NCI-H345 (cell line): Measurements from ENCODE around the gene RPTOR.
A peak's percentile ranks its signal among the peaks of the same experiment; 100 is the strongest.

ENCODE experiments used
- DNase-seq: peaks from one replicate; lab custom pipeline; 2025; lab: John Stamatoyannopoulos, UW

Gene RPTOR

DNA sequence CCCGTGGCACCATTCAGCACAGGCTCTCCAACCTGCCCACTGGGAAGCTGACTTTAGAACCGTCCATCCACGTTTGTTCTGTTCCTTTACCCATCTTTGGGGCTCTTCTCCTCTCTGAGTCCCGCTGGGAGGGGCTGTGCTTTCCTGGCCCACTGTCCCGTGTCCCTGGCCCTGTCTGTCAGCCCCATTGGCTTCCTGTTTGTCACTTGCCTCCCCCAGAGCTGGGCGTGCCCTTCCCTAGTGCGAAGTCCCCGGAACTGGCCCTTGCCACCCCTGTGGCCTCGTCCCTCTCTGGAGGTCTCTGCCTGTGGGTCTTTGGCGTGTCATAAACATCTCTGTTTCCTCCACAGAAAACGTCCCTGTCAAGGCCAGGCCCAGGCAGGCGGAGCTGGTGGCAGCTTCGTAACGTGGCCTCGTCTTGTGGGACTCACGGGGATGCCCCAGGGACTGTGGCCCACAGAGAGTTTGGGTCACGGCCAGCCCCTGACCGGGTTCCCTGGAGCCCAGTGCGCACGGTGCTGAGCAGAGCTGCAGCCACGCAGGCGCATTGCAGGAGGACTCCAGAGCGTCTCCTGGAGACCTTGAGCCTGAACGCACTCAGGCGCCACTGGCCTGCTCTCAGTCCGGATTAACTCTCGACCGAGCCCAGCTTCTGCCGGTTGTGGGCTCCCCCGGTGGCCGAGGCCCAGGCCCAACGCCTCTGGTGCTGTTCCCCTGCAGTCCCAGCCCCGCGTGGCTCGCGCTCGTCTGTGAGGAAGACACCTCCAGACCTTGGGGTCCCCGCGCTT lies 454.3 kb downstream of the RPTOR start:
- DNase-seq, result no peak

DNA sequence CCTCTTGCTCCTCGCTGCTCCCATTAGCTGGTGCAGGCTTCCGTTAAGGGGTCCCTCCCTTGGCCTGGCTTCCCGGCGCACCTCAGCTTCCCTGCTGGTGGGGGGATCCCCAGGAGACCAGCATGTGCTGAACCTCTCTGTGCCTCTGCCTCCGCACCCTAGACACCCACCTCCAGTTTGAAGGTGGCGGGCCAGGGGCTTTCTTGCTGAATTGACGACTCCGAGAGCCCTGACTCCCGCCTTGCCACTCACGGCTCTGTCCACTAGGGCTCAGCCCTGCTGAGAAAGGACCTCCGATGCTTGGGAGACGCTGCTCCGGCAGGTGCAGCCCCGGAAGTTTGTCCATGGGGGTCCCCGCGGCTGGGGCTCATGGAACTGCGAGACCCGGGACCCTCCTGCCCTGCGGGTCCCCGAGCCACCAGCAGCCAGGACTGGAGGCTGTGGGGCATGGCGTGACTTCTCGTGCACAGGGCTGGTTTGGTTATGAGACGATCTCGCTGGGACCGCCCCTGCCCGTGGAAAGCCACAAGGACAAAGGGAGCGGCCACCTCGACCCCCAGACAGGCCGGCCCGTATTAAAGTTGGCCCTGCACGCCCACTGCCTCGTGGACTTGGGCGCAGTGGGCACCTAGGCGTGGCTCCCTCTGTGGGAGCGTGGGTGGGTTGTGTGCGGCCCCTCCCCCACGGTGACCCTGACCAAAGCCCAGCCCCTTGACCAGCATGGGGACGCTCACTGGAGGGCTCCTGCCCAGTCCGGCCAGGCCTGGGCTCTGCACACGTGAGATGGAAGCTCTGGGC lies 455.1 kb downstream of the RPTOR start:
- no peak for DNase-seq

DNA sequence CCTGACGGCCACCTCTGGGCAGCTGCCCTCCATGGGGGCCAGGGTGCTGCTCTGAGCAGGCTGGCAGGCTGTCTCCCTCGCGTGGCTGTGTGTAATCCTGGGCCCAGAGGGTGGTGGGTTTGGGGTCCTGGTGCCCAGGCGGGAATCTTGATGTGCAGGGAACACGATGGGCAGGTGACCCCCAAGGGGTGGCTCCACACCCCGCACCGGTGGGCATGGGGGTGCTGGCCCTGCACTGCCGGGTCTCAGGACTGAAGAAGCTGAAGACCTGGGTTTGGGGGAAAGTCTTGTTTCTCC lies 455.6 kb downstream of the RPTOR start:
- no peak for DNase-seq

DNA sequence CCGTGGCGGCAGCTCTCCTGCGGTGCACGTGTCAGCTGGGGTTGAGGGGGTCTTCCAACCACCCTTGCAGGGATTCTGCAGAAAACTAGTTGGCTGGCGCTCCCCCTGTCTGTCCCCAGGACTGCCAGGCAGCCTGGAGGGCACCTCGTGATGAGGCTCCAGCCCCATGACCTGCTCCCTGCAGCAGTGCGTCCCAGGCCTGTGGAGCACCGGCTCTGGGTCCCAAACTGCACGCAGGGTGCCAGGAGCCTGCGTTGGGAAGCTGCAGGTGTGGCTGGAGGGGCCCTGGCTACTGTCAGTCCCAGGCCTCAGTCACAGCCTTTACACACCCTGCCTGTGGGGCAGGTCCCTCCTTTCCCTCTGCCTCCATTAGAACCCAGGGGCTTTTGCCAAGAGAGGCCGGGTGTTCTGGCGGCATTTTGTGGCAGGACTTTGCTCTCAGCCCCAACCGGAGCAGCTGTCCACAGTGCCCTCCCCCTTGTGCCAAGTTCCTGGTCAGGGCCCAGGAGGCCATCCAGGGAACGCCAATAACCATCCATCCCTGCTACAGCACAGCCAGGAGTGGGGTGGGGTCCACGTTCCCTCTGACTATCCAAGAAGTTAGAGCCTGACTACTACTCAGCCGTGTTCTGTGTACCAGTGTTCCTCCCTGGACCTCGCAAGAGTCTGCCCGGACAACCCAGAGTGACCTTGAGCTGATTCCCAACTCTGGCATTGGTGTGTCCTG lies 456.2 kb downstream of the RPTOR start:
- DNase-seq, result no peak

DNA sequence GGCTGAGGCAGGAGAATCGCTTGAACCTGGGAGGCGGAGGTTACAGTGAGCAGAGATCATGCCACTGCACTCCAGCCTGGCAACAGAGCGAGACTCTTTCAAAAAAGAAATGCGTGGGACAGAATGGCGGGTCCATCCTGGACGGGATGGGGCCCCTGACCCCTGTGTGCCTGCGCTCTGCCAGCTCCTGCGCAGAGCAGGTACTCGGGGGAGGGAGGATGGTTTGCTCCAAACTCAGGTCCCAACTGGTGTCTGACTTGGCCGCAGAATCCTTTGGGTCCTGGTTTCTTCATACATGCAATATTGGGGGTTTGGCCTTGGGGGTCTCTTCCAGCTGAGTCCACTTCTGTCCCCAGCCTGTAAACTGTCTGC lies 457.4 kb downstream of the RPTOR start:
- no peak for DNase-seq

DNA sequence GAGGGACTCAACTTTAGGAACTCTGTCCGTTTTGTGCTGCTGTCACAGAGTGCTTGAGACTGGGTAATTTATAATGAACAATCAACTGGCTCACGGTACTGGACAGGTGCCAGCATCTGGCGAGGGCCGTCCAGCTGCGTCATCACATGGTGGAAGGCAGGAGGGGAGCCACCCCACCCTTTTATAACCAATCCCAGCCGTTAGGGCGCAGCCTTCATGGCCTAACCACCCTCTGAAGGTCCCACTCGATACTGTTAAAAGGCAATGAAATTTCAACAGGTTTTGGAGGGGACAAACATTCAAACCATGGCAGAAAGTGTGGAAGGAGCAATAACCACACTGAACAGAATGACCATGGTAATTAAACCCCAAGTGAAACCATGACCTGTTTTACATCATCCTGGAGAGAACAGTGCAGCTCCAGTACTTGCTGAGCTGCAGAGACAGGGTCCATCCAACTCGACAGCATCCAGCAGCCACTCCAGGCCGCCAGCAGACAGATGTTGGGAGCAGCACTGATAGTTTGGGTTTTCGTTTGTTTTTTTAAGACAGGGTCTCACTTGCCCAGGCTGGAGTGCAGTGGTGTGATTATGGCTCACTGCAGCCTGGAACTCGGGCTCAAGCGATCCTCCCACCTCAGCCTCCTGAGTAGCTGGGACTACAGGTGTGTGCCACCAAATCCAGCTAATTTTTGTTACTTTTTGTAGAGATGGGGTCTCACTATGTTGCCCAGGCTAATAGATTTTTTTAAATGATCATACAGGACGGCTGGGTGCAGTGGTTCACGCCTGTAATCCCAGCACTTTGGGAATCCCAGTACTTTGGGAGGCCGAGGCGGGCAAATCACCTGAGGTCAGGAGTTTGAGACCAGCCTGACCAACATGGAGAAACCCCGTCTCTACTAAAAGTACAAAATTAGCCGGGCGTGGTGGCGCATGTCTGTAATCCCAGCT lies 458.0 kb downstream of the RPTOR start:
- DNase-seq, result peak; percentile 91

DNA sequence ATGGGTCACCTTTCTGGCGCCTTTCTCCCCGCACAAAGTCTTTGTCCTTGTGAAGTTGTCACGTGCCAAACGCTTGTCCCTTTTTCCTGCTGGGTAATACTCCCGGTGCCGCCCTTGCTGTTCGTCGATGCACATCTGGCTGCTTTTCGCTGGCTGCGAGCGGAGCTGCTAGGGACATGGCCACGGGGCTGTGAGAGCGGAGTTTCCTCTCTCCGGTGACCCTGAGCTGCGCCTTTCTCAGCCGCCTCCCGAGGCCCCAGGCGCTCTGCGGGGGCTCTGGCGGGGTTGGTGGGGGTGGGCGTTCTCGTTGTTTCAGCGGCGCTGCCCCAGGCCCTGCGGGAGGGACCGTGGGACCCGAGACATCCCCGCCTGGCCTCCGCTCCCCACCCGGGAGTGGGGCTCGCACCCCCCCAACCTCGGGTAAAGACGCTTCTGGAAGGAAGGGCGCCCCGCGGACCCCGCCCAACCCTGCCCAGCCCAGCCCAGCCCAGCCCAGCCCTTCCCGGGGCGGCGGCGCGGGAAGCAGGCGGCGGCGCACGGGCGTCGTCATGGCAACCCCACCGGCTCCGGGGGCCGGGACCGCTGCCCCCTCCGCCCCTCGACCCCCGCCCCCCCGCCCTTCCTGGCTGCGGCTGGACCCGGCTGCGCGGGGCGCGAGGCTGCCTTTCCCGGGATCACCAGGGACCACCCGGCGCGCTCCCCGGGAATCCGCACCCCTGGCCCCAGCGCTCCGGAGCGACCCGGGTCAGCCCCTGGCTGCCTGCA lies 459.3 kb downstream of the RPTOR start:
- DNase-seq, result peak; percentile 48

DNA sequence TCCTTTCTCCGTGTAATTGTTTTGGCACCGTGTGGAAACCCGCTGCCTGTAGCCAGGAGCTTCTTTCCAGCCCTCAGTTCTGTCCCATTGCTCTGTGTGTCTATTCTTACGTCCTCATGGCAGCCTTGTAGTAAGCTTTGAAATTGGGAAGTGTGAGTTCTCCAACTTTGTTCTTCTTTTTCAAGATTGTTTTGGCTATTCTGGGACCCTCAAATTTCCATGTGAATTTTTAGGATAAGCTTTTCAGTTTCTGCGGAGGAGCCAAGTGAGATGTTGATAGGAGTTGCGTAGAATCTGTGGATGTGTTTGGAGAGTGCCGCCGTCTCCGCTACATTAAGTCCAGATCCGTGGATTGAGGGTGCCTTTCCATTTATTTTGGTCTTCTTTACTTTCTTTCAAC lies 462.3 kb downstream of the RPTOR start:
- DNase-seq, result no peak

DNA sequence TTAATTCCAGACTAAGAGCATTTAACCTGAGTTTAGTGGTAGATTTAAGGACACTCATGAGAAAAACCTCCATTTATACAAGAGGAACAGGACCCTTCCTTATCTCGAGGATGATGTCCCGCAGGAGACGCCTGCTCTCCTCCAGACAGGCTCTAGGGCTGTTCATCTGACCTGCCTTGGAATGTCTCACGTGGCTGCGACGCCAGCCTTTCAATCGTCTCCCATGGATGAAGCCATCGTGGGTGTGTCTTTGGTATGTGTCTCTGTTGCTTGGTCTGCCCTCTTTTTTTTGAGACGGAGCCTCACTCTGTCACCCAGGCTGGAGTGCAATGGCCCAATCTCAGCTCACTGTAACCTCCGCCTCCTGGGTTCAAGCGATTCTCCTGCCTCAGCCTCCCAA lies 463.5 kb downstream of the RPTOR start:
- no peak for DNase-seq

DNA sequence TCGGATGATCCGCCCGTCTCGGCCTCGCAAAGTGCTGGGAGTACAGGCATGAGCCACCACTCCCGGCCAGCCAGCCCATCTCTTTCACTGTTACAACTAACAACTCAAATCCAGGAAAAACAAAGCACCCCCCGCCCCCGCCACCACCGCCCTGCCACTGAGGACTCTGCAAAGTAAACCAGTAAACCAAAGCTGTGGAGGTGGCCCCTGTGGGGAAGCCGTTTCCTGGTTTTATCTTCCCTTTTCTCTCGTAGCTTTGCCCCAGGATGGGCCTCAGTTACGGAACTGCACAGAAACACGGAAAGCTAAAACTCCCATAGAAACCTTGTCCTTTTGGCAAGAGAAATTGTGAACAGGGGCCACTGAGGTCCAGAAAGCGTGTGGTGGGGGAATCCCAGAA lies 464.5 kb downstream of the RPTOR start:
- no peak for DNase-seq

DNA sequence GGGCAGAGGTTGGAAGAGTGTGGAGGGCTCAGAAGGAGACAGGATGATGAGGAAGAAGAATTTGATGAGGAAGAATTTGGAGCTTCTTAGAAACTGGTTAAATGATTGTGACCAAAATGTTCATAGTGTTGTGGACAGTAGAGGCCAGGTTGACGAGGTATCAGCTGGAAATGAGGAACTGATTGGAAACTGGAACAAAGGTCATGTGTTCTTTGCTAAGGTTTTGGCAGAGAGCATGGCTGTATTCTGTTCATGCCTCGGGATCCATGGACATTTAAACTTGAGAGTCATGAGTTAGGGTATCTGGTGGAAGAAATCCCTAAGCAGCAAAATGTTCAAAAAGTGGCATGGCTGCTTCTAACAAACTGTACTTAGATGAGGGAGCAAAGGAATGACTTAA lies 466.3 kb downstream of the RPTOR start:
- DNase-seq, result no peak

DNA sequence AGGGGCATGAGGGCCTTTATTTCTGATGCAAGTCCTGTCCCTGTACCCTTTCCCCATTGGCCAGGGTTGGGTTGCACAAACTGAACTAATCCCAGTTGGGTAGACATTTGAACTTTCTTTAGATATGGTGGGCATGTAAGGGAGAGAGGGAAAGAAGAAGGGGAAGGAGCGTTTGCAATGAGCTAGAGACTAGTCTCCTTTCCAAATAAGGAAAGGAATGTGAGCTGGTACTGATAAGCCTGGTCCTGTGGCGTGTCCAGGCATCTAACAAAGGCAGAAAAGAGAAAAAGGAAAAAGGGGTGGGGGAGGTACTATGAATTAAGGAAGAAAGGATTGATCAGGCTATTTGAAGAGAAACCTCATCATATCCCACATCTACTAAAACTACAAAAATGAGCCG lies 467.3 kb downstream of the RPTOR start:
- no peak for DNase-seq

DNA sequence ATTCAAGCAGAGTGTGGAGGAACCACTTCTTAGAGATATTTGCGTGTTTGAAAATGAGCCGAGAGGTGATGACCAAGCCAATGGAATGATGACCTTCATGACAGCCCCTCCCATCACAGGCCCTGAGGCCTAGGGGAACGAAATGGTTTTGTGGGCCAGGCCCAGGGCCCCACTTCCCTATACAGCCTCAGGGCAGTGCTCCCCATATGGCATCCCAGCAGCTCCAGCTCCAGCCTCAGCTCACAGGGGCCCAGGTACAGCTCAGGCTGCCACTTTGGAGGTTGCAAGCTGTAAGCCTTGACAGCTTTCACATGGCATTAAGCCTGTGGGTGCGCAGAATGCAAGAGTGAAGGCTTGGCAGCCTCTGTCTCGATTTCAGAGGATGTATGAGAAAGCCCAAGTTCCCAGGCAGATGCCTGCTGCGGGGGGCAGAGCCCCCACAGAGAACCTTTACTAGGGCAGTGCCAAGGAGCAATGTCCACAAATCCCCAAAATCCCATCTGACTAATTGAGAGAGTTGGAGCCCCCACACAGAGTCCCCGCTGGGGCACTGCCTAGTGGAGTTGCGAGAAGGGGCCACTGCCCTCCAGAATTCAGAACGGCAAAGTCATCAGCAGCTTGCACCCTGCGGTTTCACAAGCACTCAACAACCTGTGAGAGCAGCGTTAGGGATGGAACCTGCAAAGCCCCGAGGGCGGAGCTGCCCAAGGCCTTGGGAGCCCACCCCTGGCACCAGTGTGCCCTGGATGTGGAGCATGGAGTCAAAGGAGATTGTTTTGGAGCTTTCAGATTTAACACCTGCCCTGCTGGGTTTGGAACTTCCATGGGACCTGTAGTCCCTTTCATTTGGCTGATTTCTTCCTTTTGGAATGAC lies 468.2 kb downstream of the RPTOR start:
- DNase-seq, result peak; percentile 35

DNA sequence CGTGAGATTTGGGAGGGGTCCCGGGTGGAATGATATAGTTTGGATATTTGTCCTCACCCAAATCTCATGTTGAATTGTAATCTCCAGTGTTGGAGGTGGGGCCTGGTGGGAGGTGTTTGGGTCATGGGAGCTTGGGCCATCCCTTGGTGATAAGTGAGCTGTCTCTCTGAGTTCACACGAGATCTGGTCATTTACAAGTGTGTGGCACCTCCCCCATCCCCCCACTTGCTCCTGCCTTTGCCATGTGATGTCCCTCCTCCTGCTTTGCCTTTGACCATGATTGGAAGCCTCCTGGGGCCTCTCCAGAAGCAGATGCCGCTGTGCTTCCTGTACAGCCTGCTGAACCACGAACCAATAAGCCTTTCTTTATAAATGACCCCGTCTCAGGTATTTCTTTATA lies 469.0 kb downstream of the RPTOR start:
- DNase-seq, result no peak

DNA sequence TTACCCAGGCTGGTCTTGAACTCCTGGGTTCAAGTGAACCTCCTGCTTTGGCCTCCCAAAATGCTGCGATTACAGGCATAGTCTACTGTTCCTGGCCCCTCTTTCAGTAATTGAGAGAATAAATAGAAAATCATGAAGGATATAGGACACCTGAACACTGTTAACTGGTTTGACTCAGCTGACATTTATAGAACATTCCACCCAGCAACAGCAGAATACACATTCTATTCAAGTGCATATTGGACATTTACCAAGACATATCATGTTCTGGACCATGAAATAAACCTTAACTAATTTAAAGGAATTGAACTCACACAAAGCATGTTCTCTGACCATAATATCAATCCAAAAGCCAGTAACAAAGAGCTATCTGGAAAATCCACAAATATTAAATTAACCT lies 470.5 kb downstream of the RPTOR start:
- no peak for DNase-seq
